Activated B cell treated with CpG ODN at 0.5 μM for 24 hours (primary cell): ENCODE measurements around the gene PHF23. TPM values are rescaled to one million over a fixed set of nuclear protein-coding genes. Genes with fewer than 3 reads are reported as not detected.

ENCODE experiments used
- ATAC-seq: fragments of 200-7000 bp; cut with Tn5 transposase; one replicate; pipeline ENCODE4 v1.10.0; 2021; ENCODE audit warnings: low read depth, mild to moderate bottlenecking, moderate library complexity
- CTCF ChIA-PET: fragments of 350-600 bp; sonication (Branson Sonifier 250); formaldehyde crosslinking; loops from one replicate; lab custom pipeline; 2021; ENCODE audit warnings: antibody characterized with exemption; lab: Charles Lee
- POLR2A ChIA-PET: fragments of 350-600 bp; sonication (Branson Sonifier 250); formaldehyde crosslinking; loops from one replicate; lab custom pipeline; 2021; ENCODE audit warnings: antibody characterized with exemption; lab: Charles Lee
- DNase-seq: peaks from one replicate; pipeline ENCODE4 v3.0.0; 2022
- H3K27ac Mint-ChIP-seq: one replicate; pipeline ENCODE4 v1.8.0; 2020; ENCODE audit warnings: mixed read lengths
- H3K27me3 Mint-ChIP-seq: one replicate; pipeline ENCODE4 v1.8.0; 2021; ENCODE audit warnings: mixed read lengths
- H3K36me3 Mint-ChIP-seq: one replicate; pipeline ENCODE4 v1.8.0; 2021; ENCODE audit warnings: low read depth, mixed read lengths
- H3K4me1 Mint-ChIP-seq: one replicate; pipeline ENCODE4 v1.8.0; 2021; ENCODE audit warnings: mixed read lengths
- H3K4me3 Mint-ChIP-seq: one replicate; pipeline ENCODE4 v1.8.0; 2020; ENCODE audit warnings: mild to moderate bottlenecking, mixed read lengths
- H3K9me3 Mint-ChIP-seq: one replicate; pipeline ENCODE4 v1.8.0; 2020; ENCODE audit warnings: mixed read lengths
- CTCF ChIP-seq: fragments of 200-600 bp; IDR thresholded peaks from one replicate; pipeline ENCODE4 v1.8.0; 2022; ENCODE audit warnings: antibody characterized with exemption, mild to moderate bottlenecking
- intact Hi-C: fragments of 100-400 bp; cut with micrococcal nuclease; formaldehyde crosslinking; loops from one replicate; pipeline ENCODE4 v1.15.1; 2024
- total RNA-seq: library from RNA; stranded (reverse); gene quantifications from 2 replicates; pipeline ENCODE4 v1.2.3, GENCODE V29; 2022

The PHF23 gene
- total RNA-seq, 1 donor from 2014 or later = 46.6 TPM

- H3K27ac Mint-ChIP-seq = no peak overlapping the region
- peaks cover 32% of the 10 kb centered on the region for H3K4me1 Mint-ChIP-seq
- H3K36me3 Mint-ChIP-seq = peaks cover 69% of the 10 kb centered on the region
- intact Hi-C loops = loop anchor here (5.0 kb wide), 1 partner anchor 228 kb away; the partner anchor contains the start of genes POLR2A and SLC35G6
- no peak overlapping the region for H3K4me3 Mint-ChIP-seq
- ATAC-seq = no peak
- ChIA-PET POLR2A (interaction anchor here (0.6 to 0.7 kb wide), 3 partner anchors 11 to 428 kb away, joined by 3 to 7 read pairs (median 4); no protein-coding TSS in a partner anchor), CTCF (interaction anchor here (1.2 kb wide), 1 partner anchor 42 kb away, joined by 3 read pairs; no protein-coding TSS in a partner anchor)
- H3K27me3 Mint-ChIP-seq = no peaks in the 10 kb centered on the region
- no peaks in the 10 kb centered on the region for H3K9me3 Mint-ChIP-seq
- DNase-seq = no peak
- no peak for TF ChIP-seq CTCF
These were observed 15.3 kb upstream of the PHF23 start for GRCh38 chr17:7254511-7254910.

- H3K27me3 Mint-ChIP-seq = no peaks in the 10 kb centered on the region
- TF ChIP-seq CTCF = no peak
- ATAC-seq (no peak), DNase-seq (no peak)
- peak overlapping the region; percentile 98 for H3K4me3 Mint-ChIP-seq
- ChIA-PET POLR2A (interaction anchor here (5.8 kb wide), 1 partner anchor 15 kb away, joined by 134 read pairs; the partner anchor contains the start of genes DVL2, GABARAP and PHF23), CTCF (no interaction called here)
- peaks cover 62% of the 10 kb centered on the region for H3K36me3 Mint-ChIP-seq
- H3K4me1 Mint-ChIP-seq = peaks cover 44% of the 10 kb centered on the region
- peak overlapping the region; percentile 100 for H3K27ac Mint-ChIP-seq
- intact Hi-C loops = loop anchor here (2.0 to 5.0 kb wide), 2 partner anchors 229 to 582 kb away; partner anchors contain the start of genes KDM6B, POLR2A and SLC35G6
- no peaks in the 10 kb centered on the region for H3K9me3 Mint-ChIP-seq
These were observed 13.8 kb upstream of the PHF23 start for GRCh38 chr17:7253082-7253481.

- peak within 1 kb of the TSS; percentile 98 for H3K4me3 Mint-ChIP-seq
- peaks cover 59% of the 10 kb centered on the region for H3K36me3 Mint-ChIP-seq
- no peak for DNase-seq
- peaks cover 44% of the 10 kb centered on the region for H3K4me1 Mint-ChIP-seq
- POLR2A ChIA-PET = interaction anchor here (0.9 to 5.8 kb wide), 4 partner anchors 14 to 434 kb away, joined by 4 to 134 read pairs (median 6); partner anchors contain the start of genes ACADVL, DLG4, DVL2 and GABARAP
- no peak for TF ChIP-seq CTCF
- H3K9me3 Mint-ChIP-seq = no peaks in the 10 kb centered on the region
- CTCF ChIA-PET = no interaction called here
- H3K27me3 Mint-ChIP-seq = no peaks in the 10 kb centered on the region
- H3K27ac Mint-ChIP-seq = peak within 1 kb of the TSS; percentile 100
- intact Hi-C loops = loop anchor here (1.0 to 5.0 kb wide), 9 partner anchors 9 to 582 kb away; partner anchors contain the start of genes EIF5A, GABARAP, KDM6B and NEURL4
- ATAC-seq = peak; percentile 61
These were observed 13.2 kb upstream of the PHF23 start, which contains the start of gene ELP5 for GRCh38 chr17:7252176-7253043. TSS of gene ELP5 (plus strand) at chr17:7252215. CDS start at chr17:7252551, 336 bp downstream.

GRCh38 chr17:7251661-7252175 lies 12.5 kb upstream of the PHF23 start, which contains the start of gene CTDNEP1:
TSS of gene CTDNEP1 (minus strand) at chr17:7251734. CDS start at chr17:7251296, 438 bp downstream.
- H3K27me3 Mint-ChIP-seq = no peaks in the 10 kb centered on the region
- H3K4me3 Mint-ChIP-seq = peak within 1 kb of the TSS; percentile 98
- H3K9me3 Mint-ChIP-seq = no peaks in the 10 kb centered on the region
- peak; percentile 99 for DNase-seq
- ChIA-PET CTCF (interaction anchor here (0.6 kb wide), 1 partner anchor 9 kb away, joined by 3 read pairs; the partner anchor contains the start of gene GABARAP), POLR2A (interaction anchor here (0.7 to 5.8 kb wide), 10 partner anchors 8 to 435 kb away, joined by 3 to 134 read pairs (median 4); partner anchors contain the start of genes ACADVL, DLG4, DVL2 and GABARAP)
- H3K4me1 Mint-ChIP-seq = peaks cover 44% of the 10 kb centered on the region
- ATAC-seq = peak; percentile 83
- intact Hi-C loops = loop anchor here (1.0 to 5.0 kb wide), 9 partner anchors 9 to 583 kb away; partner anchors contain the start of genes EIF5A, GABARAP, KDM6B and NEURL4
- H3K27ac Mint-ChIP-seq = peak within 1 kb of the TSS; percentile 100
- peaks cover 58% of the 10 kb centered on the region for H3K36me3 Mint-ChIP-seq
- no peak for TF ChIP-seq CTCF
